Transverse colon (tissue), 4 donors: Measurements from ENCODE around the gene NFYA.

Experiments used
- CTCF ChIP-seq, 5 experiments: fragments of 200-600 bp in 3 of 5; fragments of 450-650 bp in 2 of 5; sonication (generic) in 3 of 5; IDR thresholded peaks; 1 replicate in 2 of 5; 2 replicates in 3 of 5; pipeline ENCODE4 v1.5.1; 2016 to 2017; ENCODE audit warnings: antibody characterized with exemption in 5 of 5, inconsistent platforms in 3 of 5, mild to moderate bottlenecking in 2 of 5, moderate library complexity in 1 of 5
- EP300 ChIP-seq: sonication (generic); formaldehyde crosslinking; IDR thresholded peaks from one replicate; pipeline ENCODE4 v1.6.1; 2017; ENCODE audit warnings: antibody characterized with exemption, low read depth
- POLR2A ChIP-seq: fragments of 450-650 bp; IDR thresholded peaks from one replicate; pipeline ENCODE4 v1.6.1; 2016; ENCODE audit warnings: antibody characterized with exemption, mild to moderate bottlenecking, moderate library complexity
- POLR2AphosphoS5 ChIP-seq, 3 donors: sonication (generic); formaldehyde crosslinking; IDR thresholded peaks; one replicate each; pipeline ENCODE4 v1.6.1; 2016; ENCODE audit warnings: antibody characterized with exemption in 3 of 3

GRCh38 chr6:41049955-41050354 is 22.8 kb upstream of the NFYA start:
- TF ChIP-seq CTCF (IDR thresholded peaks at IDR 0.05) (no peak), POLR2A (no peak), EP300 (no peak), POLR2AphosphoS5 (IDR thresholded peaks at IDR 0.05) (no peak)
